NT2/D1 (cell line): ENCODE data around the gene IRF2BPL.

Experiments
- SUZ12 ChIP-seq: IDR thresholded peaks from 2 replicates; pipeline ENCODE4 v1.6.1; 2011; ENCODE audit not compliant: insufficient read length, insufficient read depth; ENCODE audit errors: extremely low read depth
- ZNF274 ChIP-seq: IDR thresholded peaks from 2 replicates; pipeline ENCODE4 v1.6.1; 2011; ENCODE audit warnings: mild to moderate bottlenecking, low read depth, low read length

DNA sequence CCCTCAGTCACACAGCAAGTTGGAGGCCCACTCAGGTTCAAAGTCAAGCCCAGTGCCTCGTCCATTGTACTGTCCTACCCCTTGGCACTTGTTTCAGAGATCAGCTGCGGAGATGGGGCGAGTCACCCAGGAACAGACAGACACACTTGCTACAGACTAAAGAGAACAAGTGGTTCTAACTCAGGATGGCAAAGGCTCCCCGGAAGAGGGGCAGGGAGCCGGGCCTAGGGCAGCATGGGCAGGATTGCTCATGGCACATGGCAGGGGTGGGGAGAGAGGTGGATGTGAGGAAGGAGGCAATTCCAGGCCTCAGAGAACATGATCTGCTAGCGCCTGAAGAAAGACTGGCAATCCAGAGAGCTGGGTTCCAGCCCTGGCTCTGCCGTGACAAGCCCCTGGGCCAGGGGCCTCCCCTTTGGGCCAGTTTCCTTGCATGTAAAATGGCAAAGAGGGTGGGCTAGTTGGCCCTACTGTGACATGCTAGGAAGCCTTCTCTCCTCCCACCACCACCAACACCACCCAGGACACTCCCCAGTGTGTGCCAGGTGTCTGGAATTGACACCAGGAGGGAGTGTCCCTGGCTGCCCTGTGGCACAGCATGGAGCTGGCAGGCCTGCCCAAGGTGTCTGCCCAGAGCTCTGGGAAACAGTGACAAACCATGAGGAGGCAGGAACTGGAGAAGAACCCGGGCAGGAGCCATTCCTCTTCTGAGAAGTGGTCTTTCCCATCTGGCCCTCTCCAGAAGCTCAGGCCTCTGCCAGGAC lies 24.0 kb upstream of the IRF2BPL start:
- TF ChIP-seq SUZ12 (no peak), ZNF274 (no peak)
